Stomach (tissue), 9 donors: ENCODE results near the gene CCDC85A. TPM values are rescaled to one million over a fixed set of nuclear protein-coding genes. Genes with fewer than 3 reads are reported as not detected.

Experiments
- DNase-seq, 2 donors: peaks; one replicate each; pipeline versions ENCODE4 v3.0.0 to v3.0.0-alpha.2; 2013 to 2019
- H3K27ac ChIP-seq, 5 donors: fragments of 200-600 bp in 4 of 5; sonication (generic) in 4 of 5; one replicate each; pipeline ENCODE4 v1.5.1; 2013 to 2019; ENCODE audit warnings: mild to moderate bottlenecking in 1 of 5, moderate library complexity in 1 of 5
- H3K27me3 ChIP-seq, 3 donors: fragments of 200-600 bp; sonication (generic); one replicate each; pipeline ENCODE4 v1.5.1; 2017 to 2019; ENCODE audit warnings: mixed run types in 1 of 3
- H3K36me3 ChIP-seq, 4 donors: fragments of 200-600 bp; sonication (generic); 1 replicate in 3 of 4; 2 replicates in 1 of 4; pipeline ENCODE4 v1.5.1; 2016 to 2019
- H3K4me1 ChIP-seq, 4 donors: fragments of 200-600 bp; sonication (generic); one replicate each; pipeline ENCODE4 v1.5.1; 2016 to 2019
- H3K4me3 ChIP-seq, 4 donors: fragments of 200-600 bp; sonication (generic) in 3 of 4; one replicate each; pipeline ENCODE4 v1.5.1; 2016 to 2019; ENCODE audit warnings: mild to moderate bottlenecking in 1 of 4
- H3K9me3 ChIP-seq, 4 donors: fragments of 200-600 bp; sonication (generic); one replicate each; pipeline ENCODE4 v1.5.1; 2016 to 2019
- EP300 ChIP-seq: sonication (generic); formaldehyde crosslinking; IDR thresholded peaks from one replicate; pipeline ENCODE4 v1.6.1; 2017; ENCODE audit warnings: antibody characterized with exemption
- POLR2A ChIP-seq, 4 donors: fragments of 450-650 bp; IDR thresholded peaks; one replicate each; pipeline ENCODE4 v1.6.1; 2016; ENCODE audit warnings: antibody characterized with exemption in 4 of 4, control low read depth in 2 of 4, mild to moderate bottlenecking in 1 of 4, moderate library complexity in 1 of 4
- POLR2AphosphoS5 ChIP-seq, 3 donors: sonication (generic); formaldehyde crosslinking; IDR thresholded peaks; one replicate each; pipeline ENCODE4 v1.6.1; 2016; ENCODE audit warnings: antibody characterized with exemption in 3 of 3
- WGBS, 5 donors: extraction: QIAGEN DNeasy Blood & Tissue Kit in 3 of 5; methylation state at CpG; one replicate each; pipeline versions ENCODE4 v1.1.5 to v1.1.7; 2013 to 2018; 5-methylcytosine and 5-hydroxymethylcytosine counted together
- intact Hi-C: fragments of 100-400 bp; cut with DNase I; formaldehyde crosslinking; loops from one replicate; pipeline ENCODE4 v1.15.1; 2023; ENCODE audit warnings: low total_unique reads
- polyA plus RNA-seq, 3 donors: library from polyadenylated mRNA; stranded (reverse); fragments of 200-250 nt; gene quantifications; one replicate each; pipeline ENCODE4 v1.2.3, GENCODE V29; 2013
- total RNA-seq, 5 donors: library from RNA; depleted of rRNA; stranded (reverse); fragments of >200 nt; gene quantifications; one replicate each; pipeline versions ENCODE4 v1.1.0 to v1.2.3, GENCODE V29; 2014 to 2016
- TF ChIP-seq, protein P1 (sequence below), 7 experiments: fragments of 450-650 bp in 4 of 7; fragments of 200-600 bp in 3 of 7; sonication (generic) in 3 of 7; IDR thresholded peaks; one replicate each; pipeline ENCODE4 v1.5.1; 2016 to 2019; ENCODE audit warnings: antibody characterized with exemption in 7 of 7, control low read depth in 2 of 7, mild to moderate bottlenecking in 1 of 7
- donor health status: healthy with polysubstance abuse.
- donor health status: Bipolar disorder and iron deficiency.
- donor health status: healthy.

Gene CCDC85A
- total and polyA plus RNA-seq, 8 donors = 0.10 to 6.4 (median 3.2) TPM; not detected in 1

DNA sequence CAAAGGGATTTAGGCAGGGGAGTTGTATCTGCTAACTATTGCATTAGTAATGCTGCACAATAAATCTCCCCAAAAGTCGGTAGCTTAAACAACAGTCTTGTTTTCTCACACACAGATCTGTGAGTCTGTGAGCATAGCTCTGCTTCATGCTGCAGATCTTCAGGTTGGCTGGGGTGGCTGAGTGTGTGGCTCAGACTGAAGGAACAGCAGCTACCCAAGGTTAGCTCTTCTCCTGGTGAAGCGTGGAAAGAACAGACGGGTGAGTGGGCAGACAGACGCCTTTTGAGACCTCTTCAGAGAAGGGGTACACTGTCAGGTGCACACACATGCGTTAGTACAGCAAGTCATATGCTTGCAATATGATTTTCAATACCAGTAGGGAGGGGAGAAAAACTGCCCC lies 3.9 kb upstream of the CCDC85A start:
- Histone ChIP-seq H3K4me1 (peaks cover 12 to 18% (median 18%) of the 10 kb centered on the region in 4 donors), H3K27ac (no peak overlapping the region), H3K4me3 (no peak overlapping the region), H3K36me3 (no peaks in the 10 kb centered on the region), H3K9me3 (no peaks in the 10 kb centered on the region), H3K27me3 (peaks cover 0 to 78% (median 15%) of the 10 kb centered on the region in 3 donors)
- intact Hi-C loops = loop anchor here (5.0 to 10.0 kb wide), 2 partner anchors 575 to 1337 kb away; no protein-coding TSS in a partner anchor
- no peak for TF ChIP-seq POLR2AphosphoS5 (IDR thresholded peaks at IDR 0.05)
- TF ChIP-seq, protein P1, sequence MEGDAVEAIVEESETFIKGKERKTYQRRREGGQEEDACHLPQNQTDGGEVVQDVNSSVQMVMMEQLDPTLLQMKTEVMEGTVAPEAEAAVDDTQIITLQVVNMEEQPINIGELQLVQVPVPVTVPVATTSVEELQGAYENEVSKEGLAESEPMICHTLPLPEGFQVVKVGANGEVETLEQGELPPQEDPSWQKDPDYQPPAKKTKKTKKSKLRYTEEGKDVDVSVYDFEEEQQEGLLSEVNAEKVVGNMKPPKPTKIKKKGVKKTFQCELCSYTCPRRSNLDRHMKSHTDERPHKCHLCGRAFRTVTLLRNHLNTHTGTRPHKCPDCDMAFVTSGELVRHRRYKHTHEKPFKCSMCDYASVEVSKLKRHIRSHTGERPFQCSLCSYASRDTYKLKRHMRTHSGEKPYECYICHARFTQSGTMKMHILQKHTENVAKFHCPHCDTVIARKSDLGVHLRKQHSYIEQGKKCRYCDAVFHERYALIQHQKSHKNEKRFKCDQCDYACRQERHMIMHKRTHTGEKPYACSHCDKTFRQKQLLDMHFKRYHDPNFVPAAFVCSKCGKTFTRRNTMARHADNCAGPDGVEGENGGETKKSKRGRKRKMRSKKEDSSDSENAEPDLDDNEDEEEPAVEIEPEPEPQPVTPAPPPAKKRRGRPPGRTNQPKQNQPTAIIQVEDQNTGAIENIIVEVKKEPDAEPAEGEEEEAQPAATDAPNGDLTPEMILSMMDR (IDR thresholded peaks at IDR 0.05) = no peak
- TF ChIP-seq POLR2A (IDR thresholded peaks at IDR 0.05) = no peak
- no peak for TF ChIP-seq EP300
- 66 to 83% (median 74%) methylated on average over 5 of the region's 5 CpGs for WGBS, 5 donors
- no peak for DNase-seq

DNA sequence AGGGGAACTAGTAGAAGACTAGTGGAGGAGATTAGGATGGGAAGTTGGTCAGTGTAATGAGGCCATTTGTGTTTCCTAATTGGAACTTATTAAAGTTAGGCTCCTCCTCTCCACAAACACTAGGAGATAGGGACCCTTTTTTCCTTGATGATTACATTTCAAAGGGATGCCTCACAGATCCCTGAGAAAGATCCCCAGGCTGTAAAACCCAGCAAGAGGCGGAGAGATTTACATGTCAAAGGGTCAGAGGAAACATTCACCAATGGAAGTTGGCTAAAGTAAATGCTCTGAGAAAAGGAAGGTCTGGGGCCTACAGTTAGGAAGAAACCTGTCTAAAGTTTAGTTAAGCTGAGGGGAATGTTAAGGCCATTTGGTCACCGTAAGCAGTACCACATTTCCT lies 1.4 kb upstream of the CCDC85A start:
- H3K36me3 ChIP-seq = no peaks in the 10 kb centered on the region
- peaks cover 0 to 91% (median 27%) of the 10 kb centered on the region in 3 donors for H3K27me3 ChIP-seq
- intact Hi-C loops = loop anchor here (5.0 to 10.0 kb wide), 2 partner anchors 572 to 1335 kb away; no protein-coding TSS in a partner anchor
- H3K4me3 ChIP-seq = no peak overlapping the region
- 86 to 98% (median 92%) methylated on average over 2 of the region's 2 CpGs for WGBS, 5 donors
- no peak for DNase-seq
- peaks cover 22 to 28% (median 26%) of the 10 kb centered on the region in 4 donors for H3K4me1 ChIP-seq
- H3K27ac ChIP-seq = no peak overlapping the region
- no peak for TF ChIP-seq POLR2A (IDR thresholded peaks at IDR 0.05)
- TF ChIP-seq POLR2AphosphoS5 (IDR thresholded peaks at IDR 0.05) = no peak
- TF ChIP-seq, protein P1 (IDR thresholded peaks at IDR 0.05) = no peak
- TF ChIP-seq EP300 = no peak
- no peaks in the 10 kb centered on the region for H3K9me3 ChIP-seq

DNA sequence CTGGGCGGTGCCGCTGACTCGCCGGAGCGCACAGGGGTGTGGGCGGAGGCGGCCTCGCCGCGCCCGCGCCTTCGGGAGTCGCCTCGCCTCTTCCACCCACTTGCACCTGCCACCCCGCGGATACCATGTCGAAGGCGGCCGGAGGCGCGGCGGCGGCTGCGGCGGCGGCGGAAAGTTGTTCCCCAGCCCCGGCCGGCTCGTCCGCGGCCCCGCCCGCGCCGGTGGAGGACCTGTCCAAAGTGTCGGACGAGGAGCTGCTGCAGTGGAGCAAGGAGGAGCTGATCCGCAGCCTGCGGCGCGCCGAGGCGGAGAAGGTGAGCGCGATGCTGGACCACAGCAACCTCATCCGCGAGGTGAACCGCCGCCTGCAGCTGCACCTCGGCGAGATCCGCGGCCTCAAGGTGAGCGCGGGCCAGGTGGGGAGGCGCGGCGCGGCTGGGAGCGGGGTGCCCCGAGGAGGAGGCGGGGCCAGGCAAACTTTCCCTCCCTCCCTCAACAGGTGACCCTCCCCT lies 766 bp downstream of the CCDC85A start:
- peak in 1 of 2 donors; percentile 62 for DNase-seq
- TF ChIP-seq EP300 (no peak), POLR2A (IDR thresholded peaks at IDR 0.05) (no peak), POLR2AphosphoS5 (IDR thresholded peaks at IDR 0.05) (no peak)
- TF ChIP-seq, protein P1 (IDR thresholded peaks at IDR 0.05) = no peak
- intact Hi-C loops = loop anchor here (5.0 to 10.0 kb wide), 2 partner anchors 570 to 1333 kb away; no protein-coding TSS in a partner anchor
- Histone ChIP-seq H3K27me3 (peaks cover 0 to 82% (median 27%) of the 10 kb centered on the region in 3 donors), H3K27ac (peak overlapping the region in 4 of 5 donors; percentile 15 to 60 (median 40)), H3K36me3 (no peaks in the 10 kb centered on the region), H3K4me3 (peak overlapping the region; percentile 59 to 84 (median 68)), H3K9me3 (no peaks in the 10 kb centered on the region), H3K4me1 (peaks cover 22 to 28% (median 26%) of the 10 kb centered on the region in 4 donors)
- WGBS, 5 donors = 0 to 3% (median 1%) methylated on average over 24 to 64 of the region's 64 CpGs; no CpG with 5 or more reads in 1 of the 5 donors

DNA sequence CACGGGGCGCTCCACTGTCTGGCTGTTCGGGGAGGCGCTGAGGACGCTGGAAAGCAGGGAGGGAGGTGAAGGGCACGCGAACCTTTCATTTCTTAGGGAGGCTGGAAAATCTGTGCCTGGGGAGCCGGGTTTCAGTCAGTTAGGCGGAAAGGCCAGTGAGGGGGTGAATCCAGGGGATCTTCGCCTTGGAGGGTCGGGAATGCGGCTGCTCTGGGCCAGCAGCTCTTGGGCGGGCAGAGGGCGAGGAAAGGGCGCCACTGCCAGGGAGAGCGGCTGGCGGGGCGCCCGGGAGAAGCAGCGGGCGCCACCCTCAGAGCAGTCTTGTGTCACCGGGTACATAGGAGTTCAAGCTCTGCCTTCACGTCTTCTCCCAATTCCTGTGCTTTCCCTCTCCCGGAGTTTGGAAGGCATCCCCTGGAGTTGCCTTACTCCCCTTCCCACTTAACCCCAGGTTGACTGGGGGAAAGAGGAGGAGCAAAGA lies 1.4 kb downstream of the CCDC85A start:
- peaks cover 22 to 28% (median 26%) of the 10 kb centered on the region in 4 donors for H3K4me1 ChIP-seq
- peaks cover 0 to 76% (median 27%) of the 10 kb centered on the region in 3 donors for H3K27me3 ChIP-seq
- 0 to 2% (median 1%) methylated on average over 21 to 24 of the region's 24 CpGs for WGBS, 5 donors
- intact Hi-C loops = loop anchor here (10.0 kb wide), 1 partner anchor 570 kb away; no protein-coding TSS in a partner anchor
- peak overlapping the region; percentile 59 to 84 (median 68) for H3K4me3 ChIP-seq
- peak in 1 of 2 donors; percentile 52 for DNase-seq
- no peaks in the 10 kb centered on the region for H3K9me3 ChIP-seq
- no peaks in the 10 kb centered on the region for H3K36me3 ChIP-seq
- no peak for TF ChIP-seq POLR2AphosphoS5 (IDR thresholded peaks at IDR 0.05)
- no peak for TF ChIP-seq EP300
- TF ChIP-seq POLR2A (IDR thresholded peaks at IDR 0.05) = no peak
- TF ChIP-seq, protein P1 (IDR thresholded peaks at IDR 0.05) = no peak
- peak overlapping the region in 4 of 5 donors; percentile 15 to 60 (median 40) for H3K27ac ChIP-seq
